DOHH2 (cell line): Measurements from ENCODE around the gene AMBRA1.

Experiments
- EZH2phosphoT487 ChIP-seq: fragments of 200-600 bp; sonication (generic); IDR thresholded peaks from 2 replicates; pipeline ENCODE4 v1.6.1; 2017; ENCODE audit warnings: borderline replicate concordance, mild to moderate bottlenecking, antibody characterized with exemption, low read length, moderate library complexity, mixed read lengths
- TF ChIP-seq, protein P1 (sequence below): fragments of 200-600 bp; sonication (generic); IDR thresholded peaks from one replicate; pipeline ENCODE4 v1.5.1; 2014; ENCODE audit warnings: antibody characterized with exemption, mild to moderate bottlenecking, low read depth, low read length; ENCODE audit not compliant: poor library complexity, severe bottlenecking

DNA sequence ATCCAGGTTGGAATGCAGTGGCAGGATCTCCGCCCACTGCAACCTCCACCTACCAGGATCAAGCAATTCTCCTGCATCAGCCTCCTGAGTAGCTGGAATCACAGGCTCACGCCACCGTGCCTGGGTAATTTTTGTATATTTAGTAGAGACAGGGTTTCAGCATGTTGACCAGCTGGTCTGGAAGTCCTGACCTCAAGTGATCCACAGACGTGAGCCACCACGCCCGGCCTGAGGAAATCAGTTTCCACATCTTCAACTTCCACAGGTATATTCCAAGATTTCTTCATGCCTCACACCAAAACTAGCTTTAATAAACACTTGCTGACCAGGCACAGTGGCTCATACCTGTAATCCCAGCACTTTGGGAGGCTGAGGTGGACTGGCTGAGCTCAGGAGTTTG is 15.6 kb upstream of the AMBRA1 start:
- TF ChIP-seq, protein P1, sequence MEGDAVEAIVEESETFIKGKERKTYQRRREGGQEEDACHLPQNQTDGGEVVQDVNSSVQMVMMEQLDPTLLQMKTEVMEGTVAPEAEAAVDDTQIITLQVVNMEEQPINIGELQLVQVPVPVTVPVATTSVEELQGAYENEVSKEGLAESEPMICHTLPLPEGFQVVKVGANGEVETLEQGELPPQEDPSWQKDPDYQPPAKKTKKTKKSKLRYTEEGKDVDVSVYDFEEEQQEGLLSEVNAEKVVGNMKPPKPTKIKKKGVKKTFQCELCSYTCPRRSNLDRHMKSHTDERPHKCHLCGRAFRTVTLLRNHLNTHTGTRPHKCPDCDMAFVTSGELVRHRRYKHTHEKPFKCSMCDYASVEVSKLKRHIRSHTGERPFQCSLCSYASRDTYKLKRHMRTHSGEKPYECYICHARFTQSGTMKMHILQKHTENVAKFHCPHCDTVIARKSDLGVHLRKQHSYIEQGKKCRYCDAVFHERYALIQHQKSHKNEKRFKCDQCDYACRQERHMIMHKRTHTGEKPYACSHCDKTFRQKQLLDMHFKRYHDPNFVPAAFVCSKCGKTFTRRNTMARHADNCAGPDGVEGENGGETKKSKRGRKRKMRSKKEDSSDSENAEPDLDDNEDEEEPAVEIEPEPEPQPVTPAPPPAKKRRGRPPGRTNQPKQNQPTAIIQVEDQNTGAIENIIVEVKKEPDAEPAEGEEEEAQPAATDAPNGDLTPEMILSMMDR: no peak
- no peak for TF ChIP-seq EZH2phosphoT487
